ENCODE results near the gene KCTD14. TPM values are rescaled to one million over a fixed set of nuclear protein-coding genes. Genes with fewer than 3 reads are reported as not detected.
"Not testable (repeated sequence)": the region's sequence is repeated elsewhere in the genome, so short reads cannot be mapped to it uniquely, and the experiment has no call there.

Gene KCTD14
- total RNA-seq, 1 experiment from 2014 or later, result not detected

DNA sequence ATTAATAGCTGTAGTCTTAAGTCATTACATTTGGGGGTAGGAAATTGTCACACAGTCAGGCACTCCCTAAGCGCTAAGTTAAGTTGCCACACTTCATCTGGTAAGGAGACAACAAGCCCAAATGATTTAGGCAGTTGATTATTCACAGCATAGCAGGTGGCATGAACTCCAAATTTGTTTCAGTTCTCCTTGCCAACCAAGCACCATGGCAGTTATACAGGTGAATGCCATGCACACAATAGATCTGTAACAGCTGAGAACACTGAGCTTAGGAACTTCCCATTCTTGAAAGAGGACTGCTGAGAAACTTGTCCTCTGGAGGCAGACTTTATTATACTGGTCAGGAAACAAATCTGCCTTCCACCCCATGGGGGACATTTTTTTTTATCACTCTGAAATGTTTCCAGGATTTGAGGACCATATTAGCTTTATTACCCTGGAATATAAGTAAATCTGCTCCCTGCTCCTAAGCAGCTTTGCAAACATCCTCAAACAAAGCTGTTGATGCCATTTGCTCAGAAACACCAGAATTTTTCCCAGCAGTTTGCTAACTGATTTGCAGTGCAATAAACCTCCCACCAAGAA is 23.5 kb downstream of the KCTD14 start:
- in situ Hi-C loops (cut with HindIII; ENCODE audit: low pct_unique_long_range_greater_than_20kb, low sequenced_read_pairs), result no loop called here
- DNase-seq (ENCODE audit: low read depth, low spot score), result no peak

DNA sequence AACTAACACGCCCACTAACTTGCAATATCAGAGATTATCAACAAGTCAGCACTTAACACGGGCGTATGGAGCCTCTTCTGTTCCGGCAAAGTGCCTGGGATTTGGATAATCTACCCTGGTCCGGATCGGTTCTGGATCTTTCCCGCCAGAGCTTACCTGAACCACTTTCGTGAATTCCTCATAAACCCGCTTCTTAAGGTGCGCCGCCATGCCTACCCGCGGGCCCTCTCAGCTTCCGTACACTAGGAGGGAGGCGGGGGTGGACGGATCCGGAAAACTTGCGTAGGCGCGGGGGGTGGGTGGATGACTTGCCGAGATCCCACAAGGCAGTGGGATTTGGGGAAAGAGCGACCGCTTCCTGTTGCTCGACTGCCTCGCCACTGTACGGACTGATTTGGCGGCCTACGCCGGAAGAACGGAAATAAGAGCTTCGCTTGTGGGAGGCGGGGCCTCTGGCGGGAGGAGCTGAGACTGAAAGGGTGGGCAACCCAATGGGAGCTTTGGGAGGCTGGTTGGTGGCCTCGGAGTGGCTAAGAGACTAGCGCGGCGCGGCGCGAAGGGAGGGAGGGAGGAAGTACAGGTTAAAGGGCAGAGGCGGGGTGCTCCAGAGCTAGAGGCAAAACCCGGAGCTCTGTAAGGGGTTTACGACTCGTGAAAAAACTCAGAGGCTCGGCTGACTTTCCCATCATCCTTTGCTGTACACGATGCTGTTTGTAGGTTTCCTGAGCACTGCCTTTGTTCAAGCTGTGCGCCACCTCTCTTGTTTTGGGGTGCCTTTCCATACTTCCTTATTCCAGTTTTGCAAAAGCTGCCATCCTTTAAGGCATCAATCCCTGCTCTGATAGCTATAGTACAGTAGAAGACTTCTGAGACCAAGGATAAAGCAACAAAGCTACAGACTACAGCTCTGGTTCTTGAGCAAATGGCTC is 28.4 kb downstream of the KCTD14 start, which contains the start of gene INTS4:
TSS of gene INTS4 (minus strand) at position 235 of the 929 bp plus-strand sequence. CDS start at position 210, 25 bp downstream.
- DNase-seq (ENCODE audit: low read depth, low spot score), result peak; percentile 99
- in situ Hi-C loops (cut with HindIII; ENCODE audit: low pct_unique_long_range_greater_than_20kb, low sequenced_read_pairs), result no loop called here

- DNase-seq (ENCODE audit: low read depth, low spot score), result no peak
- in situ Hi-C loops (cut with HindIII; ENCODE audit: low pct_unique_long_range_greater_than_20kb, low sequenced_read_pairs), result no loop called here
These were observed 29.2 kb downstream of the KCTD14 start for GRCh38 chr11:77993902-77994301.

DNA sequence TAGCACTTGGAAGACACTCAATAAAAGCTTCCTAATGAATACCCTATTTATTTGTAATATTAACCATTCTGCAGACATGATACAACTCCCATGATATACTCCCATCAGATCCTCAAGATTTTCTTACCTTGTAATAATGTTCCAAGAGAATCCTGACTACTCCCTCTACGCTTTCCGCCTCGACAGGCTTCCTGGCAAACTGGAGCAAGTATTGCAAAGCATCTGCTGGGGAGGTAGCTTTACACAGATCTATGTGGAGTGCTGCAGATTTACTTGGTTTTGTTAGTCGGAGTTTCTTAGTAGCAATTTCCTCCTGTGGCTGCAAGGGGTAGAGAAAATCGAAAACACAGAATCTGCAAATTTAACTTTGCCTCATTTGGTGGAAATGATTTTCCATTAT is 32.1 kb downstream of the KCTD14 start:
- in situ Hi-C loops (cut with HindIII; ENCODE audit: low pct_unique_long_range_greater_than_20kb, low sequenced_read_pairs), result no loop called here

DNA sequence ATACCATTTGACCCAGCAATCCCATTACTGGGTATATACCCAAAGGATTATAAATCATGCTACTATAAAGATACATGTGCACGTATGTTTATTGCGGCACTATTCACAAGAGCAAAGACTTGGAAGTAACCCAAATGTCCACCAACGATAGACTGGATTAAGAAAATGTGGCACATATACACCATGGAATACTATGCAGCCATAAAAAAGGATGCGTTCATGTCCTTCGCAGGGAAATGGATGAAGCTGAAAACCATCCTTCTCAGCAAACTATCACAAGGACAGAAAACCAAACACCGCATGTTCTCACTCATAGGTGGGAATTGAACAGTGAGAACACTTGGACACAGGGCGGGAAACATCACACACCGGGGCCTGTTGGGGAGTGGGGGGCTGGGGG is 36.6 kb downstream of the KCTD14 start:
- in situ Hi-C loops (cut with HindIII; ENCODE audit: low pct_unique_long_range_greater_than_20kb, low sequenced_read_pairs); DNase-seq (ENCODE audit: low read depth, low spot score): not testable (repeated sequence)

More for the DNA sequence above, 32.1 kb downstream of the KCTD14 start:
- no peak for DNase-seq (ENCODE audit: low read depth, low spot score)

DNA sequence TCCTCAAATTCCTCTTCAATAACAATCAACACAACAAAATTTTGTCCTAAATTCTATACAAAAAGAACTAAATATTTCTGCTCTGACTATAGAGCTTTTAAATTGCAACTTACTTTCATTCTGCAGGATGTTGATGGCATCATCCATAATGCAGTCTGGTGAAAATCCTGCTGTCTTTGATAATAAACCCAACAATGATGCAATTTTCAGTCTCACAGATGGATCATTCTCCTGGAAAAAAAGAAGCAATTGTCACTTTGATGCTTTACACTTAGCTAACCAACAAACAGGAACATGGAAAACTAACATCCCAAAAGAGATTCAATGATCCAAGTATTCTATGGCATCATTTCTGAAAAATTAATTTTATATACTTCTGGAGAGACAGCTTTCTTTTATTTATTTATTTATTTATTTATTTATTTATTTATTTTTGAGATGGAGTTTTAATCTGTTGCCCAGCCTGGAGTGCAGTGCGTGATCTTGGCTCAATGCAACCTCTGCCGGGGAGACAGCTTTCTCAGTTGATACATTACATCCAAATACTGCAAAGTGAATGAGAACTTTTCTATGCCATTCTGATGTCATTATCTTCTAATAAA is 41.6 kb downstream of the KCTD14 start:
- in situ Hi-C loops (cut with HindIII; ENCODE audit: low pct_unique_long_range_greater_than_20kb, low sequenced_read_pairs), result no loop called here
- no peak for DNase-seq (ENCODE audit: low read depth, low spot score)

DNA sequence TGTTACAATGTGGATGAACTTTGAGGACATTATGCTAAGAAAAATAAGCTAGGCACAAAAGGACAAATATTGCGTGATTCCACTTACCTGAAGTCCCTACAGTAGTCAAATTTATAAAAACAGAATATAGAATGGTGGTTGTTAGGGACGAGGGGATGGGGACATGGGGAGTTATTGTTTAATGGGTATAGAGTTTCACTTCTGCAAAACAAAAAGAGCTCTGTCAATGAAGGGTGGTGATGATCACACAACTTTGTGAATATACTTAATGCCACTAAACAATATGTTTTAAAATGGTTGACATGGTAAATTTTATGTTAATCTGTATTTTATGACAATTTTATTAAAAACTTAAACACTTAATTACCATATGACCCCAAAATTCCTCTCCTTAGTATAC is 54.7 kb downstream of the KCTD14 start:
- in situ Hi-C loops (cut with HindIII; ENCODE audit: low pct_unique_long_range_greater_than_20kb, low sequenced_read_pairs), result no loop called here
- no peak for DNase-seq (ENCODE audit: low read depth, low spot score)

- no peak for DNase-seq (ENCODE audit: low read depth, low spot score)
- in situ Hi-C loops (cut with HindIII; ENCODE audit: low pct_unique_long_range_greater_than_20kb, low sequenced_read_pairs), result no loop called here
These were observed 55.3 kb downstream of the KCTD14 start for GRCh38 chr11:77967753-77968152.

DNA sequence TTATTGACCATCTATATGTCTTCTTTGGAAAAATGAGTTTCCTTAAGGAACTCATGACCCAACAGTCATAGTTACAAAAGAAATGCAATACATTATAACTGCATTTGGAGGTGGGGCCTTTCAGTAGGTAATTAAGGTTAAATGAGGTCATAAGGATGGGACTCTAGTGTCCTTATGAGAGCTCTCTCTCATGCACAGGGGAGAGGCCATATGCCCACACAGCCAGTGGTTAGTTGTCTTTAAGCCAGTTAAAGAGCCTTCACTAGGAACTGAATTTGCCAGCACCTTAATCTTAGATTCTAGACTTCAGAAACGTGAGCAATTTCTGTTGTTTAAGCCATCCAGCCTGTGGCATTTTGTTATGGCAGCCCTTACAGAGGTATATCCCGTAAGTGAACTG is 56.0 kb downstream of the KCTD14 start:
- in situ Hi-C loops (cut with HindIII; ENCODE audit: low pct_unique_long_range_greater_than_20kb, low sequenced_read_pairs), result no loop called here
- DNase-seq (ENCODE audit: low read depth, low spot score), result no peak

GRCh38 chr11:77966338-77966737 is 56.7 kb downstream of the KCTD14 start:
- in situ Hi-C loops (cut with HindIII; ENCODE audit: low pct_unique_long_range_greater_than_20kb, low sequenced_read_pairs), result no loop called here
- DNase-seq (ENCODE audit: low read depth, low spot score), result peak; percentile 91

Other genes starting within 250 kb of the KCTD14 start
- gene RSF1, start 202.6 kb downstream of the KCTD14 start, total RNA-seq (2014; rRNA removed; shearing (Covaris generic)), result 12.1 and 12.3 TPM in 2 replicates
- gene AAMDC, start 202.1 kb downstream of the KCTD14 start, total RNA-seq (2014; rRNA removed; shearing (Covaris generic)), result 6.5 and 7.3 TPM in 2 replicates
- 28.7 and 30.3 TPM in 2 replicates for gene INTS4, start 28.6 kb downstream of the KCTD14 start, total RNA-seq (2014; rRNA removed; shearing (Covaris generic))
- not detected in 2 replicates for gene THRSP, start 40.6 kb upstream of the KCTD14 start, total RNA-seq (2014; rRNA removed; shearing (Covaris generic))
- 182 and 191 TPM in 2 replicates for gene NDUFC2, start 56.6 kb upstream of the KCTD14 start, total RNA-seq (2014; rRNA removed; shearing (Covaris generic))
- gene ALG8, start 116.3 kb upstream of the KCTD14 start, total RNA-seq (2014; rRNA removed; shearing (Covaris generic)), result 118 and 124 TPM in 2 replicates
- gene KCTD21, start 165.3 kb upstream of the KCTD14 start, total RNA-seq (2014; rRNA removed; shearing (Covaris generic)), result 5.8 and 6.0 TPM in 2 replicates
- 5.4 and 5.6 TPM in 2 replicates for gene USP35, start 165.6 kb upstream of the KCTD14 start, total RNA-seq (2014; rRNA removed; shearing (Covaris generic))

Measured in SK-MEL-5 (cell line).